Measurements from ENCODE around the gene EGFL8.
"Not testable (repeated sequence)": the region's sequence is repeated elsewhere in the genome, so short reads cannot be mapped to it uniquely, and the experiment has no call there.

The EGFL8 gene

DNA sequence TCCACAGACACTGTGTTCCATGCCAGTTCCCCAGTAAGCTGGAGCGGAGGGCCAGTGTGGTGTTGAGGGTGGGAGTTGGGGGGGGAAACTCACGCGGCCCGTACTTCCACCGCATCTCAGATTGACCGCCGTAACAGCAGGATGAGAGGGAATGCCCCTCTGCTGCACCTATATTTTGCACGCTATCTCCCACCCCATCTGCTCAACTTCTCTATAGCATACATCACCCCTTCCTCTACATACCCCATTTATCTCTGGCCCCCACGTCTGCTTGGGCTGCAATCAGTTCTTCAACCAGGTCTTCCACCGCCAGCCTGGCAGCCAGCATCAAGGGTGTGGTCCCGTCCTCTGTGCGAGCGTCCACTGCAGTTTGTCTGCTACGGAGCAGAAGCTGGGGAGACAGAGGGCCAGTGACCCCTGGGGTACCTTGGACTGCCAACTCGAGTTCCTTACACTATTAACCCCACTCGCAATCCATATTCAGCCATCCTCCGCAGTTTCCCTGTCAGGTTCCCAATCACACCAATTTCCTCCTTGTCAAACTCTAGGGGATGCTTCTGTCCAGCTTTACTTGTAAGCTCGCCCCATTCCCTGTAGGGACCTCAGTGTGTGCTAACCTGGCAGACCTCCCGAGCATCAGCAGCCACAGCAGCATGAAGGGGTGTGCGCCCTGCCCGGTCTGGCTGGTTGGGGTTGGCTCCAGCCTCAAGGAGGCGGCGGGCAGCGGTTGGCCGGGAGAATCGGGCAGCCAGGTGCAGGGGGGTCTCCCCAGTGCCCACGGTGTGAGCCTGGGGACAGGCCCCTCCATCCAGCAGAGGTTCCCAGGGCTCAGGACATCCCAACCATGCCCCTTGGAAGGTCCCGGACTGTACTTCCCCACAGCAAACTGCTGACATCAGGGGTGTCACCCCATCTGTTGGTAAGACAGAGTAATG lies 32.6 kb downstream of the EGFL8 start:
- no peak for DNase-seq (ENCODE audit: low spot score)

GRCh38 chr6:32198345-32198696 lies 33.9 kb downstream of the EGFL8 start:
- DNase-seq (ENCODE audit: low spot score) = no peak

GRCh38 chr6:32198866-32199265 lies 34.5 kb downstream of the EGFL8 start:
- no peak for DNase-seq (ENCODE audit: low spot score)

DNA sequence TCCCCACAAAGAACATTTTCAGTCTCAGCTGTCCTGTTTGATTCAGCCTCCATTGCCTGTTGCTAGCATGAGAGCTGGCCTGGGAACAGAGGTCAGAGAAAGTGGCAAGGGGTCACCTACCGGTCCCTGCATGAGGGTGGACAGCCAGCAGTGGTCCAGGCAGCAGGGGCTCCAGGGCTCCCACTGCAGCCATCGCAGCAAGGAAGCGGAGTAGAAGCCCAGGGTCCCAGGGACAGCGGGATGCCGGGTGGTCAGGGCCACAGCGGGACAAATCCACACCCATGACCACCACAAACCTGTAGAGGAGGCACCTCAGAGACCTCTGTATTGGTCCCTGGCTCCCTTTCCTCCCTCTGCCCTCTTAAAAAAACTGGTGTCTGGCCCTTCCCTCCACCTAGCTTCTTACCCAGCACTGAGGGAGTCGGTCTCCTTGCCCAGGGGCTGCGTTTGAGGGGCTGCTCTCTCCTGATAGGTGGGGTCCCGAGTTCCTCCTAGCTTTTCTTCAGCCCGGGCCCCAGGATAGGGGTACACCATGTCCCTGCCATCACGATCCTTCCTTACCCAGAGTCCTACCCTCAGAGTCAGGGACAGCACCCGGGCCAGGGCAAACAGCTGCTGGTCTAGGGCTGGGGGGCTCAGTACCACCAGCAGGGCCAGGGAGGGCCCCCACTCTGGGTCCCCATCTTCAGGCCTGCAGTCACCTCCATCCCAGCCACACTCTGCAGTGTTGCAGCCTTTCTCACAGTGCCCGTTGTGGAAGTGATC lies 36.5 kb downstream of the EGFL8 start:
- no peak for DNase-seq (ENCODE audit: low spot score)

DNA sequence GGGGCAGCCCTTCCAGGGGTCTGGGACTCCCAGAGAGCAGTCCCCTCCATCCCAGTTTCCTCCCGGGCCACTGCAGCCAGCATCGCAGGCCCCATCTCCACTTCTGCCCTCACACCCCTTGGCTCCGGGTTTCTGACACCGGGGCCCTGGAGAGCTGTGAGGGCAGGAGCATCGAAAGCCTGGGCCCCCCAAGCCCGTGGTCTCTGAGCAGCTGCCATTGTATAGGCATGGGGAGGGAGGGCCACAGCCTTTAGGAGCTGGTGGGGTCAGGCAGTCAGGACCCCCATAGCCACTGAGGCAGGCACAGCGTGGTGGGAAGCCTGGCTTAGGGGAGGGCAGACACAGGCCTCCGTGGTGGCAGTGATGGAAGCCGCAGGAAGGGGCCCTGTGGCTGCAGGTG lies 37.8 kb downstream of the EGFL8 start:
- no peak for DNase-seq (ENCODE audit: low spot score)

GRCh38 chr6:32203426-32204267 lies 39.3 kb downstream of the EGFL8 start:
- no peak for DNase-seq (ENCODE audit: low spot score)

DNA sequence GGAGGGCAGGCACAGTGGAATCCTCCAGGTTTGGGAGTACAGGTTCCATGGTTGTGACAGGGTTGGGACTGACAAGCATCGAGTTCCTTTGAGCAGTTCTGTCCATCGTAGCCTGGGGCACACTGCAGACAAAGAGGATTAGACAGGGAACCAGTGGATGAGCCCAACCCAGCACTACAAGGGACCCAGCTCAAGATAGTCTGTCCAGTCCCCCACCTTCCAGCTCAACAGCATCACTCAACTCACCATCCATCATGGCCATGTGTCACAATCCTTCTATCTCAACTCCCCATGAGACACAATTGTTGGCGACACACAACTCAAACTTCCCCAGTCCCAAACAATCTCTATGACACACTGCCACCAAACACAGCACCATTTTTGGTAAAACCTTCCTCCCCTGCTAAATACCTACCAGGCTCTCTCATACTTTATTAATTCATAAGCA lies 39.9 kb downstream of the EGFL8 start:
- DNase-seq (ENCODE audit: low spot score) = no peak

GRCh38 chr6:32208996-32209395 lies 44.6 kb downstream of the EGFL8 start:
- DNase-seq (ENCODE audit: low spot score) = no peak

DNA sequence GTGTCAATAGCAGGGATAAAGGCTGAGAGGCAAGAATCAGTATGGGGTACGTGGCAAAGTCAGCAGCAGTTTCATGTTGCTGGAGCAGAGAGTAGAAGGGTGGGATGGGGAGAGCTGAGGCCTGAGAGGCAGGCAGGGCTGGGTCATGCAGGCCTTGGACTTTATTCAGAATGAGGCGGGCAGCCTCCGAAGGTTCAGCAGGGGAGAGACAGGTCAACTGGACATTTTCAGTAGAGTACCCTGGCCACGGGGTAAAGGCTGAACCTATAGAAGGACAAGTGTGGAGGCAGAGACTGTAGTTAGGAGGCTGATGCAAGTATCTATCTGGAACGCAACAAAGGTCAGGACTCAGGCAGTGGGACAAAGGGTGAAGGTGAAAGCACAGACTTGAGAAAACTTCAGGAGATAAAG lies 45.8 kb downstream of the EGFL8 start:
- DNase-seq (ENCODE audit: low spot score) = no peak

DNA sequence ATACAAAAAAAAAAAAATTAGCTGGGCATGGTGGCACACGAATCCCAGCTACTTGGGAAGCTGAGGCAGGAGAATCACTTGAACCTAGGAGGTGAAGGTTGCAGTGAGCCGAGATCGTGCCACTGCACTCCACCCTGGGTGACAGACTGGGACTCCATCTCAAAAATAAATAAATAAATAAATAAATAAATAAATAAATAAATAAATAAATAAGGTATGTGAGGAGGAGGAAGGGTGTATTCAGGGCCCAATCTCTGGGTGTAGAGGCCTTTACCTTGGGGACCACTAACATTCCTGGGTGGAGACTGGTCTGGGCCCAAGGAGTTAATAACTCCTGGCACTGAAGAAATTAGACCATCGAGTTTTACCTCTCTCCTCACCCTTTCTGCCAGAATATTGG lies 47.0 kb downstream of the EGFL8 start:
- not testable (repeated sequence) for DNase-seq (ENCODE audit: low spot score)

GRCh38 chr6:32212076-32212760 lies 47.8 kb downstream of the EGFL8 start:
- DNase-seq (ENCODE audit: low spot score) = no peak

DNA sequence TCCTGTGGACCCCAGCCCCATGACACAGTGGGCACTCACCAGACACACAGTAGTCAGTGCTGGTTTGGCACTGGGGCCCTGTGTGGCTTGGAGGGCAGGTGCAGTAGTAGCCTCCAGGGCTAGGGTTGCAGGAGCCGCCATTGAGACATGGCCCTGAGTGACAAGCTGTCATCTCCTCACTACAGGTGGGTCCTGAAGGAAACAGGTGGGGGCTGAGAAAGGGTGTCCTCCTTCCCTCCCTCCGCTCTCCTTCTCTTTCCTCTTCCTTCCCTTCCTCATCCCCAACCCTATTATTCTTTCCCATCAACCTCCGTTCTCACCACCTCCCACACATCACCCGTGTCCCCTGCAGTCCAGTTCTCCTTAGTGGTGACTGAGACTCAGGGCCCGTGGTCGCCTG lies 49.3 kb downstream of the EGFL8 start:
- DNase-seq (ENCODE audit: low spot score) = no peak

- DNase-seq (ENCODE audit: low spot score) = no peak
These were observed 49.7 kb downstream of the EGFL8 start for GRCh38 chr6:32214126-32214525.

GRCh38 chr6:32215617-32216016 lies 51.2 kb downstream of the EGFL8 start:
- no peak for DNase-seq (ENCODE audit: low spot score)

DNA sequence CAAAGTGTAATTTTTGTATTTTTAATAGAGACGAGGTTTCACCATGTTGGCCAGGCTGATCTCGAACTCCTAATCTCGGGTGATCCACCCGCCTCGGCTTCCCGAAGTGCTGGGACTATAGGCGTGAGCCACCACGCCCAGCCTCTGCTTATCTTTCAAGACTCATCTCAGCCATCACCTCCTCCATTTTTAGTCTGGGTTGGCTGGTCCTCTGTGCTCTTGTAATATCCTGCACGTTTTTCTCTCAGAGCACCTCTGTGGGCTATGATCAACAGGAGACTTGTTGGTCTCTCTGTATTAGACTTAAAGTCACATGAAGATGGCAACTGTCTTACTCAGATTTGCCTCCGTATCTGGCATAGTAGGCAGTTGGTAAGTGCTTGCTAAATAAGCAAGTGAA lies 51.9 kb downstream of the EGFL8 start:
- DNase-seq (ENCODE audit: low spot score) = no peak

- no peak for DNase-seq (ENCODE audit: low spot score)
These were observed 52.6 kb downstream of the EGFL8 start for GRCh38 chr6:32216998-32217397.

Data from HuH-7.5 (cell line).